ENCODE measurements around the gene TMCC1.
"Not testable (repeated sequence)": the region's sequence is repeated elsewhere in the genome, so short reads cannot be mapped to it uniquely, and the experiment has no call there.

The TMCC1 gene

DNA sequence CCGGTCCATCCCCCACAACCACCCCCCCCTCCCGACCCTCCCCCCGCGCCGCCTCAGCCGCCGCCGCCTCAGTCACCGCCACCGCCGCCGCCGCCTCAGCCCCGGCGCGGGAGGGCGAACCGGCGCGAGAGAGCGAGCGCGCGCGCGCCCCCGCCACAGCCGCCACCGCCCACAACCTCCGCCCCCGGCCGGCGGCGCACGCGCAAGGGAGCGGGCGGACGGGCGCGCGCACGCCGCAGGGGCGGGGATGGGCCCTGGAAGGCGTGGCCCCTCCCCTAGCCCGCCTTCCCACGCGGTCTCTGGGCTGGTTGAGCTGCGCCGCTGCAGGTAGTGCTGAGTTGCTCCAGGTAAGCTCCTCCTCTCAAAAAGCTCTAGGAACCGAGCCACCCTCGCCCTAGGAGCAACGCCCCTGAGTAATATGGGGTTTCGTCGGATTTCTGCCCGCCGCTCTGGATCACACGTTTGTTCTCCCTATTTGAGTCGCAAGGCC, at the start of gene TMCC1:
Gene TMCC1 (minus strand): TSS at position 131 of the 490 bp plus-strand sequence.
- peak; percentile 58 for DNase-seq

DNA sequence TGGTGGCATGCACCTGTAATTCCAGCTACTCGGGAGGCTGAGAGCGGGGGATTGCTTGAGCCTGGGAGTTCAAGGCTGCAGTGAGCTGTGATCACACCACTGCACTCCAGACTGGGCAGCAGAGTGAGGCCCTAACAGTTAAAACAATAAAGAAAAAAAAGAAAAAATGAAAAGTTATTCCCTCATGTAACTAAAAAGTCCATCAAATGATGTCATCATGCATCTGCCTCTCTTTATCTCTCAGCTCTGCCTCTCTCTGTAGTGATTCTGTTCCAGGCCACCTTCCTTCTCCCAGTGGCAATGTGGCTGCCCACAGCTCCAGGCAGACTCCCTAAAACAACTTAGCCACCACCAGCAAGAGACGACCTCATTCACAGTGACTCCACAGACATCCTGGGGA, 49.5 kb upstream of the TMCC1 start:
- DNase-seq: no peak

- peak; percentile 15 for DNase-seq
Observed at GRCh38 chr3:129942296-129942695, 48.8 kb upstream of the TMCC1 start.

GRCh38 chr3:129940086-129940485, 46.6 kb upstream of the TMCC1 start:
- DNase-seq: no peak

GRCh38 chr3:129938140-129938930, 44.8 kb upstream of the TMCC1 start:
- no peak for DNase-seq

- no peak for DNase-seq
Observed at GRCh38 chr3:129937717-129938116, 44.2 kb upstream of the TMCC1 start.

DNA sequence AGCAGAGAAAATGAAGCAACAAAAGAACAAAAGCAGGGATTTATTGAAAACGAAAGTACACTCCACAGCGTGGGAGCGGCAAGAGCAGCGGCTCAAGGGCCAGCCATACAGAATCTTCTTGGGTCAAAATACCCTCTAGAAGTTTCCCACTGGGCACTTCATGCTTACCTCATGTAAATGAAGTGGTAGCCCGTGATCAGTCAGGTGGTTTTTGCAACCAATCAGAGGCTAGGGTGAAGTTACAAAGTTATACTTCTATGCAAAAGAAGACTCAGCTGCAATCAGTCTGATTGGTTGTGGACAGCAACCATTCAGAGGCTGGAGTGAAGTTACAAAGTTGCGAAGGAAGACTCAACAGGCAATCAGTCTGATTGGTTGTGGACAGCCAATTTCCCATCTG, 43.2 kb upstream of the TMCC1 start:
- no peak for DNase-seq

DNA sequence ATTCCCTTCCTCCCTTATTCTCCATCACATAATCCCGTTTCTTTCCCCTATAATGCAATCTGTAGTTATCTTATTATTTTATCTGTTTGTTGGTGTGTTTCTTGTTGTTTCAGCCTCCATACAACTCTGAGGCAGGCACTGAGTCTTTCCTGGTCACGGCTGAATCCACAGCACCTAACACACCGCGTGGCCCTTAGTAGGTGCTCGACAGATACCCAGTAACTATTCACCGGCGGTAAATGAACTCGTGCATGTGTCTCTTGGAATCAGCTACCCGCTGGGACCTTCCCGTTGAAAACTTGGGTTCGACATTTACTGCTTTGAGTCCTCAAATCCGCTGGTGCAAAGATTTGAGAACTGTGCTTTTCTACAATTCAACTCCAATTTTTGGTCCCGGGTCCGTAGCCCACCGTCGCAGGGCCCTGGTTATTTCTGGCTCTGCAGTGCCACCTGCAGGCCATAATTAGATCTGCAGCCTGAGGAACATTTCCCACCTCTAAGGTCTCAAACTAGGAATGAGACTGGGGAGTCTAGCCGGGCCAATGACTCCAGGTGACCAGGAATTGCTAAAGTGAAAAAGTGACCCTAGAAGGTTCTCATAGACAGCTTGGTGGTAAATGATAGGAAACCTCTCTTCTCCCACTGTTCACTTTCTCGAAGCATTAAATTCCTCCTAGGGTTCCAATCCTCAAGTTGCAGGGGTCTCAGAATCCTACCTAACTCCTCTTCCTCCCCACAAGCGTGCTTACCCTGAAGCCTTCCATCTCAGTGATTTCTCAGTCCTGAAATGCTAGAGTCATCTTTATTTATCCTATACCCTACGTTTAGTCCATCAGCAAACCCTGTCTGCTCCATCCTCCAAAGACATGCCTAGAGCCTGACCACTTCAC, 41.0 kb upstream of the TMCC1 start:
- no peak for DNase-seq

DNA sequence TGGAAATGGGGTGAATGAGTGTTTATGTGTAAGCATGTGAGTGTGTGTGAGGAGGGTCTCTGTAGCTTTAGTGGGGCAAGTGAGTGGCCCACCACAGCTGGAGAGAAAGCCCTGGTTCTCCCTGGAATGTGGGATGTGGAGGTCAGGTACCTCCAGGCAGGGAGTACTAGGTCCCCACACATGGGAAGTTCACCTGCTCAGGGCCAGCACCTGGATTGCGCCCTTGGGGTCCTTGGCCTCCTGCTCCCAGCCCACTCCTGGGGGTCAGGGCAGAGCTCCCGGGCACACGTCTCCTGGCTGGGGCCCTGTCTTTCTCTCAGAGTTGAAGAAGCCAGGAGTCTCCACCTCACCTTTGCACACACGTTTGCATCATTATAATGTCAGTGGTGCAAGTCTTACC, 40.0 kb upstream of the TMCC1 start:
- DNase-seq: no peak

DNA sequence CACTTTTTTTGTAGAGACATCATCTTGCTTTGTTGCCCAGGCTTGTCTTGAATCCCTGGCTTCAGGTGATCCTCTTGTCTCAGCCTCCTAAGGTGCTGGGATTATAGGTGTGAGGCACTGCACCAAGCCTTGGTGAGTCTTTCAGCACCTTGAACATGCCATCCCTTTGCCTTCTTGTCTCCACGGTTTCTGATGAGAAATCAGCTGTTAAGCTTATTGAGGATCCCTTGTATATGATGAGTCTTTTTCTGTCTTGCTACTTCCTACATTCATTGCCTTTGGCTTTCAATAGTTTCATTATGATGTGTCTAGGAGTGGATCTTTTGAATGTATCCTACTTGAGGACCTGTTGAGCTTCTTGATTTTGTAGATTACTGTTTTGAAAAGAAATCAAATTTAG, 35.9 kb upstream of the TMCC1 start:
- no peak for DNase-seq

DNA sequence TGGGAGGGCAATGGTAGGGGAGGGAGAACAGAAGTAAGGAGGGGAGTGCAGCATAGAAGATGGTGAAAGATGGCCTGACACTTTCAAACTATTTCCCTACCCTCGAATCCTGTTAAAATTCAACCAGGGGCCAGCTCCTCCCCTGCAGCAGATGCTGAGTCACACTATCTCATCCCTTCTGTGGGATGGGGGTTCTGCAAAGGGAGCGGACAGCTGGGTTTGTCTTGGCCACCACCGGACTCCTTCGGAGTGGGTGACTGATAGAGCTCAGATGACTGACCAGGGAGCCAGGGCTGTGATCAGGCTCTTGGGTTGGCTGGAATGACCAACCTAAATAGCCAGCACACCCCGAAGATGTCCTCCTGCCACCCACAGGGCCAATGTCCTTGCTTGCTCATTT, 33.6 kb upstream of the TMCC1 start:
- no peak for DNase-seq

DNA sequence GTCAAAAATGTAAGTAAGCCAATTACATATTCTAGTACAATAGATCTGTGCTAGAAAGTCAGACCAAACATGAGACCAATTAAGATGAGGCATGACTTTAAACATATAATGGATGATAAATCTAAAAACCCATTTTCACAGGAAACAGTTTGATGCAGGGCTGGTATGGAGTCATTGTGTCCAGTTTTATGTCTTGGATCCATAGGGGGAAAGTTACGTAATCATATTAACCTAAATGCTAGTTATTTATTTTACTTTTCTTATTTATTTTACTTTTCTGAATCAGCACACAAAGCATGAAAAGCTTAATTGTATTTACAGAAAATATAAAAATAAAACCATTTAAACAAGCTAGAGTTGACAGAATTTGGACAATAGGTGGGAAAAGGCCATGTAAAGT, 26.3 kb upstream of the TMCC1 start:
- DNase-seq: no peak

DNA sequence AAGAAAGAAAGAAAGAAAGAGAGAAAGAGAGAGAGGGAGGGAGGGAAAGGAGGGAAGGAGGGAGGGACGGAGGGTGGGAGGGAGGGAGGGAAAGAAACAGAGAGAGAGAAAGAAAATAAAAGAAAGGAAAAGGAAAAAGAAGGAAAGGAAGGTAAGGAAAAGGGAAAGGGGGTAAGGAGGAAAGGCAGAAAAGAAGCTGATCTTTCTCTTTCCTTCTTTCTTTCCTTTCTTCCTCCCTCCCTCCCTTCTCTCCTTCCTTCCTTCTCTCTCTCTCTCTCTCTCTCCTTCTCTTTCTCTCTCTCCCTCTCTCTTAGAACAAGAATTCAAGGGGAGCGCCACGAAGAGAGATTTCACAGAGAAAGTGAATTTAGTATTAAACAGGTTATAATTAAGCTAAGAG, 25.8 kb upstream of the TMCC1 start:
- no peak for DNase-seq

DNA sequence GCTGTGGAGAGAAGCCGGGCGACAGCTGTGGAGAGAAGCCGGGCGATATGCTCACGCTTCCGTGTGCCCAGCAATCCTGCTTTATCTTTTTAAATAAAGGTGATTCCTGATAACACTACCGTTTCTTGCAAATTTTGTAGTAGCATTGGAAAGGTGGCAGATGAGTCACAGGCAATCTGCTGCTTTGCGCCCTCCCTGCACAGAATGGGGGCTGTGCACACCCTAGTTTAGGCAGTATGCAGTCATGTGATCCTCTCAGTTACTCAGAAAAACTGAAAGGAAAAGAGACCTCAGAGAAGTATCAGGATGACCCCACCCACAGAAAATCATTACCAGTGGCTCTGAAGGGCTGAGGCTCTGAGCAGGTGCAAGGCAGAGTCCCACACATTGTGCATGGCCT, 24.9 kb upstream of the TMCC1 start:
- no peak for DNase-seq

- no peak for DNase-seq
Observed at GRCh38 chr3:129917423-129918007, 24.0 kb upstream of the TMCC1 start.

GRCh38 chr3:129913618-129914017, 20.1 kb upstream of the TMCC1 start:
- DNase-seq: no peak

GRCh38 chr3:129911261-129911861, 17.9 kb upstream of the TMCC1 start:
- DNase-seq: no peak

DNA sequence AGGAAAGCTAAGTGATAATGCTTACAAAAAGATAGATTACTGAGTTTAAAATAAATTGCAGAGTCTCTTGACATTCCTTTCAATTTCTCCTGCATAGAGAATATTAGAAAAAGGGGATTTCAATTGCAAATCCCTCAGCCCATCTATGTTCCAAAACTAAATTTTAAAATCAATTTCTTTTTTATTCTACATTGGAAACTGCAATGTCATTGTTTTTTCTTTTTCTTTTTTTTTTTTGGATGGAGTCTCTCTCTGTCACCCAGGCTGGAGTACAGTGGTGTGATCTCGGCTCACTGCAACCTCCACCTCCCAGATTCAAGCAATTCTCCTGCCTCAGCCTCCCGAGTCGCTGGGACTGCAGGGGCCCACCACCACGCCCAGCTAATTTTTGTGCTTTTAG, 15.7 kb upstream of the TMCC1 start:
- DNase-seq: not testable (repeated sequence)

- DNase-seq: no peak
Observed at GRCh38 chr3:129908417-129908816, 14.9 kb upstream of the TMCC1 start.

DNA sequence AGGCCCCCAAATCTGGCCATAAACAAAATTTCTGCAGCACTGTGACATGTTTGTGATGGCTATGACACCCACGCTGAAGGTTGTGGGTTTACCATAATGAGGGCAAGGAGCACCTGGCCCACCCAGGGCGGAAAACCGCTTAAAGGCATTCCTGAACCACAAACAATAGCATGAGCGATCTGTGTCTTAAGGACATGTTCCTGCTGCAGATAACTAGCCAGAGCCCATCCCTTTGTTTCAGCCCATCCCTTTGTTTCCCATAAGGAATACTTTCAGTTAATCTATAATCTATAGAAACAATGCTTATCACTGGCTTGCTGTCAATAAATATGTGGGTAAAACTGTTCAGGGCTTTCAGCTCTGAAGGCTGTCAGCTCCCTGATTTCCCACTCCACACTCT, 7.8 kb upstream of the TMCC1 start:
- not testable (repeated sequence) for DNase-seq

DNA sequence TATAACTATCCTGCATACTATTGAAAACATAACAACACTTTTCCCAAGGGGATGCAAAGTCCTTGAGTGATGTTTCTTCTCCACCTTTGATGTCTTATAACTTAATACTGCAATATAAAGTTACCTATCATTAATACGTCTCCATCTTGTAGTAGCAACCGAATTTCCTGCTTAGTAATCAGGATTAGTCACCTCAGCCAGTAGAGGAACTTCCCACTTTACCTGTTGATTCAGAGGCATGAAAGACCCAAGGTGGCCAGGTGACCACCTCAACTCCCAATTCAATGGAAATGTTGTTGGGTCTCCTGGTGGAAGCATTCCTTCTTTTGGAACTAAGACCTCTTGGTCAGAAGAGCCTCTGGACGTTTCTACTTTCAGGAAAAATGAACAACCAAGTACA, 3.5 kb upstream of the TMCC1 start:
- no peak for DNase-seq

DNA sequence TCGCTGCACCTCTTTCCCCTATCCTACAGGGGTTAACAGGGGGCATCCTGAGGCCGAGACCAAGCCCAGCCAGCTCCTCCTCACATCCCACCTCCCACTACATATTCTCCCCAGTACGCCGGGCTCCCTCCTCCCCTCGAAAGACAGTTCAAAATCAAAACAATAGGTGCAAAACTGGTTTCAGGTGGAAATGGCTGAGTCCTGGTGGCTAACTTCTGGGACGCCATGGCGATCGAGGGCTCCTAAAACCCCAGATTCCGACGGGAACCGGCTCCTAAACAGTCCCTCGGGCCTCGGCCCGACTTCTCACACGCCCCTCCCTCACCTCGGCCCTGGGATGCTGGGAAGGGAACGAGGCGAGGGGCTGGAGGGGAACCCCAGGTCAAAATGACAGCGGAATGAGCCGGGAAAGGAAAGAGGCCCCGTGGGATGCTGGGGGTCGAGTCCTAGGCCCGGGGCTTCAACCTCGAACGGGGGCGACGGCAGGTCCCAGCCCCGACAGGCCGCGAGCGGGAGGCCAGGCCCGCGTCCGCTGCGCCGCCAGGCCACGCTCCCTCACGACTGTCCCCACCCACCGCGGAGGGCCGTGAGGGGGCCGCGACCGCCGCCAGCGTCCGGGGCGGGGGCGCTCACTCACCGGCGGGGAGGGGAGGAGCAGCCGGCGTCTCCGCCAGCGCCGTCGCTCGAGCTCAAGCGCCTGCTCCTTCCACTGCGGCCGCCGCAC, 492 bp downstream of the TMCC1 start:
- DNase-seq: no peak

DNA sequence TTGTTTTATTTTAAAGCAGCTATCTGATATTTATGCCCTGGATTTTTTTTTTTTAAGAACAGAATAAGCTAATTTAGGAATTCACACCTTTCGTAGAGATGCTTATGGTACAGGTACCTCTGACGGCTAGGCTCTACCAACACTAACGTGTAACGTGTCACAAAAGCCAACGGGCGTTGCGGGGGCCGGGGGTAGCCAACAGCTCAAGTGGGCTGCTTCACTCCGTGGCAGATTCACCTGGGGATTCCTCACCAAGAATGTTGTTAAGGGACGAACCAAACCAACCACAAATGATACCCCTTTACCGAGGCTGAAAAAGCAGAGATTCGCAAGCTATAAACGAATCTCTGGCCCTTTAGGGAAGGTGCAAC, 1.0 kb downstream of the TMCC1 start:
- no peak for DNase-seq
